ENCODE measurements around the gene RNLS.

The RNLS gene

DNA sequence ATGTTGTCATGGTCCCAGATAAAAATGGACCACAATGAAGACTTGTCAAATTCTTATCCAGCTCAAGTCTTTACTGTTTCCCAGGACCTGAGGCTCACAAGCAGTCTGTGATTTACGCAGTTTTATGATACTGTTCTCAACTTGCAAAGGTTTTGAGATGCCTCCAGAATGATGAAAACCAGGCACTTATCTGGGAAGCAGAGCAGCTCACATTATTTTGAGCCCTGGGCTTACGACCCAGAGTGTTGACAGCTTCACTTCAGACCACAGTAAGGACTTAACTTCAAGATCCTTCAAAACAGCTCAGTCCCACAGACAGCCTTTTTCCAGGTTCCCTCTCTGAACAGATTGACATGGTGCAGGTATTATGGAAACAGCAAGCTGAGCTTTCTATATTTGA lies 236.1 kb downstream of the RNLS start:
- H3K4me3 ChIP-seq (replicated peaks; ENCODE audit: low read depth, low read length), result no peak overlapping the region
- TF ChIP-seq, protein P1, sequence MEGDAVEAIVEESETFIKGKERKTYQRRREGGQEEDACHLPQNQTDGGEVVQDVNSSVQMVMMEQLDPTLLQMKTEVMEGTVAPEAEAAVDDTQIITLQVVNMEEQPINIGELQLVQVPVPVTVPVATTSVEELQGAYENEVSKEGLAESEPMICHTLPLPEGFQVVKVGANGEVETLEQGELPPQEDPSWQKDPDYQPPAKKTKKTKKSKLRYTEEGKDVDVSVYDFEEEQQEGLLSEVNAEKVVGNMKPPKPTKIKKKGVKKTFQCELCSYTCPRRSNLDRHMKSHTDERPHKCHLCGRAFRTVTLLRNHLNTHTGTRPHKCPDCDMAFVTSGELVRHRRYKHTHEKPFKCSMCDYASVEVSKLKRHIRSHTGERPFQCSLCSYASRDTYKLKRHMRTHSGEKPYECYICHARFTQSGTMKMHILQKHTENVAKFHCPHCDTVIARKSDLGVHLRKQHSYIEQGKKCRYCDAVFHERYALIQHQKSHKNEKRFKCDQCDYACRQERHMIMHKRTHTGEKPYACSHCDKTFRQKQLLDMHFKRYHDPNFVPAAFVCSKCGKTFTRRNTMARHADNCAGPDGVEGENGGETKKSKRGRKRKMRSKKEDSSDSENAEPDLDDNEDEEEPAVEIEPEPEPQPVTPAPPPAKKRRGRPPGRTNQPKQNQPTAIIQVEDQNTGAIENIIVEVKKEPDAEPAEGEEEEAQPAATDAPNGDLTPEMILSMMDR (IDR thresholded peaks at IDR 0.05; ENCODE audit: low read length, missing control alignments), result no peak
- DNase-seq (ENCODE audit: low read depth), result peak; percentile 17

DNA sequence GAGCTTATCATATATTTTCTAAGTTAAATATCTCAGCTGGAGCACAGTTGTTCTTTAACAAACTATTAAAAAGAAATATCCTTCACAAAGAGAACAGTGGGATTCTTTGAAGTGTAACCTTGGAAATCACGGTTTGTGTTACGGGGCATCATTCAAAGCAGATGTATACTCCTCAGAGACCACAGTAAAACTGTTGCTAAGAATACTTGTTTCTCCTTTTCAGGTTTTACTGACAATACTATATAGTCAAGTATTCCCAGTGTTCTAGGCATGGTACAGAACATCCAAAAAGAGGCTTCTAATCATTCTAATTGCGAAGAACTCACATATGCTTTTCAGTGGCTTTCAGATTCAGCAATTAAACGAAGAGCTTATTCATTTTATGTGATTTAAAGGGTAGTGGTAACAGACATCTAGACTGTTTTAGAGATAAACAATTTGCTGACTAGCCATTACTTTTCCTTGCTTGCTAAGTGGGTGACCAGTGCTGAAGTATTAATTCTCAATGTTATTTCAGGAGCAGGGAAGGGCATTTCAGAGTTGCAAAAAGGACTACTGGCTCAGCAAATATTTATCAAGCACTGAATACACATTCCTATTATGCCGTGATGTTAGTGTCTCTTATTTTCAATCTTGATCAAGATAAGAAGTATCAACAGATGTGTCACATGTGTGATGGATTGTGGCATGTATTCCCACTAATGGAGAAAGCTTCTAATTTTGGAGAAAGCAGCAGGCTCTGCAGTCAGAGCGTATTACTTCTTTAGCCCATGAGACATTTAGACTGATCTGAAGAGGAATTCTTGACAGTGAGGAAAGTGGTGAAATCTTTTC lies 236.8 kb downstream of the RNLS start:
- no peak overlapping the region for H3K4me3 ChIP-seq (replicated peaks; ENCODE audit: low read depth, low read length)
- DNase-seq (ENCODE audit: low read depth), result no peak
- TF ChIP-seq, protein P1 (IDR thresholded peaks at IDR 0.05; ENCODE audit: low read length, missing control alignments), result no peak

DNA sequence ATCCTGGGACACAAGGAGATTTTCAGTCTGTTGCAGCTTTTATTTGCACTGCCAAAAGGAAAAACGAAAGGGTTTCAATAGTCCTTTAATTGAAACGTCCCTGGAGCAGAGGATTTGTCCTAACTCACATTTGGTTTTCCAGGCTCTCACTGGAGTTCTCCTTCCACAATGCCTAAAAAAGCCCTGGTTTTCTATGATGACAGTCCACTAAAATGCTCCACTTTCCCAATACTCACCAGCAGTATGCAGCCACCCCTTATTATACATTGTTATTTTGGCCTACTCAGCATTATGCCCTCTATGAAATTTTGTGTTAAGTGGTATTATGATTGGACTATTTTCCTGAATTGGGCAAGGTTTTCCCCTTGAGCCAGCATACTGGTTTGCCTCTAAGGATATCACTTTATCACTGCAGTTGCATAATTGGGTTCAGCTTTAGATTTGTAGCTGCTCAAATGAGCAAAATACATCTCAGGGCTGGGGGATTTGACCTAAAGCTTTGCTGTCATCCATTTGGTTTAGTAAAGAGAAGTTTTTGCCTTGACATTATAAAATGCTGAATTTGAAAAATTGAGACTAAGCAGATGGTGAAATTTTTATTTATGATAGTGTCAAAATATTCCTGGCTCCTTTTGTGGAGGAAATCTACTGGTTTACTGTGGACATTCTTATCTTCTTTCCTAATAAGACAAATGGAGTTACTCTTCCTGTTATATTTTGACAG lies 239.2 kb downstream of the RNLS start:
- TF ChIP-seq, protein P1 (IDR thresholded peaks at IDR 0.05; ENCODE audit: low read length, missing control alignments), result no peak
- H3K4me3 ChIP-seq (replicated peaks; ENCODE audit: low read depth, low read length), result no peak overlapping the region
- peak; percentile 66 for DNase-seq (ENCODE audit: low read depth)

DNA sequence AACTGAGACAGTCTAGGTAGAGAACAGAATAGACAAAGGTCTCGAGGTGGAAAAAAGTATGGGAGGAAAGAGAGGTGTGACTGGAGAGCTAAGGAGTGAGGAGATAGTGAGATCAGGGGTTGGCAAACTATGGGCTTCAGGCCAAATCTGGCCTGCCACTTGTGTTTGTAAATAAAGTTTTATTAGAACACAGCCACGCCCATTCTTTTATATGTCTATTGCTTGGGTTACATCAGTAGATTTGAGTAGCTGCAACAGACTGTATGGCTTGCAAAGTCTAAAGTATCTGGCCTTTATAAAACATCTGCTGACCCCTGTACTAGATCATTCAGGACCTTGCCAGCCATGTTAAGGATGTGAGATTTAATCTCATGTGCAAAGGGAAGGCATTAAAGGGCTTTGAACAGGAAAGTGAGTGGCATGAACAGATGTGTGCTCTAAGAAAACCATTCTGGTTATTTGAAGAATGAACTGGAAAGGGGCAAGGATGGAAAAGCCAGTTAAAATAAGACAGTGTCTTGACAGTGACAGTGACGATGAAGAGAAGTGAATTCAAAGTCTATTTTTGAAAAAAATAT lies 240.3 kb downstream of the RNLS start:
- no peak overlapping the region for H3K4me3 ChIP-seq (replicated peaks; ENCODE audit: low read depth, low read length)
- DNase-seq (ENCODE audit: low read depth), result no peak
- TF ChIP-seq, protein P1 (IDR thresholded peaks at IDR 0.05; ENCODE audit: low read length, missing control alignments), result no peak

DNA sequence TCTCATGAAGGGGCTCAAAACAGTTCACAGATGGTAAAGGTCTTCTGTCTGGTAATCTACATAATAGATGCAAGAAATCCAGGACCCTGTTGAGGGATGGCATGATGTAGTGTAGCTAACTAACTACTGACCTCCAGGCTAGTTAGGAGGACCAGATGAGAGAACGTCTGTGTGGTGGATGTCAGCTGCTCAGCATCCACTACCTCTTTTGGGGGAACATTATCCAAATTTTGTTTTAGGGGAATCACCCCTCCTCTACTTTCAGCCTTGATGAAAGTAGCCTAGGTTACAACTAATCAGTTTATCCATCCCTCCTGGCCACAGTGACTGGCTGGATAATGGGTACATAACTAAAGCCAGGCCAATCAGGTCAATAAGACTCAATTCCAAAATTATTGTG lies 246.0 kb downstream of the RNLS start:
- no peak for DNase-seq (ENCODE audit: low read depth)
- TF ChIP-seq, protein P1 (IDR thresholded peaks at IDR 0.05; ENCODE audit: low read length, missing control alignments), result no peak
- no peak overlapping the region for H3K4me3 ChIP-seq (replicated peaks; ENCODE audit: low read depth, low read length)

DNA sequence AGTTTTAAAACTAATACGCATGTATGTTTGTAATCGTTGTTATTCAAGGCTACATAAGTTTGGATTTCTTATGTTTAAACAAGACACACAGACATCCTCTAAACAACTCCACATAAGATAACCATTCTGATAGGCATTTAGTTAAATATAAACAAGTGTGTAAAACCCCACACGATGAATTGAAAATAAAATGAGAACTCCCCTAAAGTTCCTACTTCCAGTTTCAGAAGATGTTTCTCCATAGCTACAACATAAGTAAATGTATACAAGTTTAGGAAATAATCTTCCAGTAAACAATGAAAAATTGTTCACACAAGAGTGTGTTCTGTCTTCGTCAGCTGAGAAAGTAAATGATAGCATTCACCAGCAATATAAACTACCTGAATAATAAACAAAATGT lies 246.8 kb downstream of the RNLS start:
- no peak overlapping the region for H3K4me3 ChIP-seq (replicated peaks; ENCODE audit: low read depth, low read length)
- no peak for DNase-seq (ENCODE audit: low read depth)
- TF ChIP-seq, protein P1 (IDR thresholded peaks at IDR 0.05; ENCODE audit: low read length, missing control alignments), result no peak
